Thyroid gland (tissue), 4 donors: ENCODE data around the gene TAF7.

Source experiments
- CTCF ChIP-seq, 6 experiments: fragments of 200-600 bp in 3 of 6; fragments of 450-650 bp in 3 of 6; sonication (generic) in 3 of 6; IDR thresholded peaks; one replicate each; pipeline ENCODE4 v1.5.1; 2016 to 2019; ENCODE audit warnings: antibody characterized with exemption in 6 of 6, mild to moderate bottlenecking in 2 of 6, inconsistent platforms in 1 of 6, moderate library complexity in 1 of 6
- POLR2A ChIP-seq, 2 donors: fragments of 450-650 bp; IDR thresholded peaks; one replicate each; pipeline ENCODE4 v1.6.1; 2017; ENCODE audit warnings: antibody characterized with exemption in 2 of 2, mild to moderate bottlenecking in 2 of 2, moderate library complexity in 1 of 2

- TF ChIP-seq CTCF (IDR thresholded peaks at IDR 0.05) = no peak
- no peak for TF ChIP-seq POLR2A (IDR thresholded peaks at IDR 0.05)
Measured at GRCh38 chr5:141363952-141364660, 43.5 kb upstream of the TAF7 start, which contains the start of gene PCDHGA5.
